ENCODE measurements around the gene MBP. TPM values are rescaled to one million over a fixed set of nuclear protein-coding genes. Genes with fewer than 3 reads are reported as not detected.

MBP gene
- total RNA-seq, 1 experiment from 2014 or later, result 88.8 TPM

DNA sequence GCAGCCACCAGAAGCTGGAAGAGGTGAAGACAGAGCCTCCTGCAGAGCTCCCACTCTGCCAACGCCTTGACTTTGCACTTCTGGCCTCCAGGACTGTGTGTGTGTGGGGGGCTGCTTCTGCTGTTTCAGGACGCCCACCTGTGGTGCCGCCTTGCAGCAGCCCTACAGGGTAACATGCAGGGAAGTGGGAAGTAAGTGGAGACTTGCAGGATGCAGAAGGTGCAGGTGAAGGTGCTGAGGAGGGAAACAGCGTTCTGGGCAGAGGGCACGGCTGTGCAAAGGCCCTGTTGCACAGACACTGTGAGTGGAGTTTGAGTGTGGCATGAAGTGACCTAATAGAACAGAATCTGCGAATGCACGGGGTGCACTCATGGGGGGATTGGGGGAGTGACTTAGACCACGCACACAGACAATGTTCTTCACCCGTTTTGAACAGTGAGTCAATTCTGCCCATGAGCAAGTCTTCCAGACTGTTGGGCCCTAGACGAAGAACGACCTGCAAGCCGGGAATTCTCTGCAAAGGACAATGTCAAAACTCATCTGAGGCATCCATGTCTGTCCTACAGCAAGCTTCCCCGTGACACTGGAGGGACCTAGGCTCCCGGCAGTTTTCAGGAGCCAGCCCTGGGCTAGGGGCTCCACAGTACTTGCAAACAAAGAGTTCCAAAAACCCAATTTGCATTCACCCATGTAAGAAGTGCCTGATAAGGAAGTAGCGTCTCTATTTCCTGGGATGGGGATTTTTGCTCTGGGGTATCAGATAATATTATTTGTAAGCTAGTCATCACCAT lies 19.0 kb downstream of the MBP start:
- H3K27me3 ChIP-seq (ENCODE audit: control insufficient read depth, insufficient read depth, low read length), result no peaks in the 10 kb centered on the region
- TF ChIP-seq, protein P1, sequence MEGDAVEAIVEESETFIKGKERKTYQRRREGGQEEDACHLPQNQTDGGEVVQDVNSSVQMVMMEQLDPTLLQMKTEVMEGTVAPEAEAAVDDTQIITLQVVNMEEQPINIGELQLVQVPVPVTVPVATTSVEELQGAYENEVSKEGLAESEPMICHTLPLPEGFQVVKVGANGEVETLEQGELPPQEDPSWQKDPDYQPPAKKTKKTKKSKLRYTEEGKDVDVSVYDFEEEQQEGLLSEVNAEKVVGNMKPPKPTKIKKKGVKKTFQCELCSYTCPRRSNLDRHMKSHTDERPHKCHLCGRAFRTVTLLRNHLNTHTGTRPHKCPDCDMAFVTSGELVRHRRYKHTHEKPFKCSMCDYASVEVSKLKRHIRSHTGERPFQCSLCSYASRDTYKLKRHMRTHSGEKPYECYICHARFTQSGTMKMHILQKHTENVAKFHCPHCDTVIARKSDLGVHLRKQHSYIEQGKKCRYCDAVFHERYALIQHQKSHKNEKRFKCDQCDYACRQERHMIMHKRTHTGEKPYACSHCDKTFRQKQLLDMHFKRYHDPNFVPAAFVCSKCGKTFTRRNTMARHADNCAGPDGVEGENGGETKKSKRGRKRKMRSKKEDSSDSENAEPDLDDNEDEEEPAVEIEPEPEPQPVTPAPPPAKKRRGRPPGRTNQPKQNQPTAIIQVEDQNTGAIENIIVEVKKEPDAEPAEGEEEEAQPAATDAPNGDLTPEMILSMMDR (IDR thresholded peaks at IDR 0.05), result no peak
- TF ChIP-seq TCF7L2 (IDR thresholded peaks at IDR 0.05; ENCODE audit: low read depth, low read length), result no peak
- TF ChIP-seq SIN3A (IDR thresholded peaks at IDR 0.05; ENCODE audit: borderline replicate concordance, insufficient read depth, low read depth, low read length), result no peak
- TF ChIP-seq POLR2AphosphoS5 (IDR thresholded peaks at IDR 0.05; ENCODE audit: low read depth, low read length), result no peak
- TF ChIP-seq, protein P2, sequence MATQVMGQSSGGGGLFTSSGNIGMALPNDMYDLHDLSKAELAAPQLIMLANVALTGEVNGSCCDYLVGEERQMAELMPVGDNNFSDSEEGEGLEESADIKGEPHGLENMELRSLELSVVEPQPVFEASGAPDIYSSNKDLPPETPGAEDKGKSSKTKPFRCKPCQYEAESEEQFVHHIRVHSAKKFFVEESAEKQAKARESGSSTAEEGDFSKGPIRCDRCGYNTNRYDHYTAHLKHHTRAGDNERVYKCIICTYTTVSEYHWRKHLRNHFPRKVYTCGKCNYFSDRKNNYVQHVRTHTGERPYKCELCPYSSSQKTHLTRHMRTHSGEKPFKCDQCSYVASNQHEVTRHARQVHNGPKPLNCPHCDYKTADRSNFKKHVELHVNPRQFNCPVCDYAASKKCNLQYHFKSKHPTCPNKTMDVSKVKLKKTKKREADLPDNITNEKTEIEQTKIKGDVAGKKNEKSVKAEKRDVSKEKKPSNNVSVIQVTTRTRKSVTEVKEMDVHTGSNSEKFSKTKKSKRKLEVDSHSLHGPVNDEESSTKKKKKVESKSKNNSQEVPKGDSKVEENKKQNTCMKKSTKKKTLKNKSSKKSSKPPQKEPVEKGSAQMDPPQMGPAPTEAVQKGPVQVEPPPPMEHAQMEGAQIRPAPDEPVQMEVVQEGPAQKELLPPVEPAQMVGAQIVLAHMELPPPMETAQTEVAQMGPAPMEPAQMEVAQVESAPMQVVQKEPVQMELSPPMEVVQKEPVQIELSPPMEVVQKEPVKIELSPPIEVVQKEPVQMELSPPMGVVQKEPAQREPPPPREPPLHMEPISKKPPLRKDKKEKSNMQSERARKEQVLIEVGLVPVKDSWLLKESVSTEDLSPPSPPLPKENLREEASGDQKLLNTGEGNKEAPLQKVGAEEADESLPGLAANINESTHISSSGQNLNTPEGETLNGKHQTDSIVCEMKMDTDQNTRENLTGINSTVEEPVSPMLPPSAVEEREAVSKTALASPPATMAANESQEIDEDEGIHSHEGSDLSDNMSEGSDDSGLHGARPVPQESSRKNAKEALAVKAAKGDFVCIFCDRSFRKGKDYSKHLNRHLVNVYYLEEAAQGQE (IDR thresholded peaks at IDR 0.05; ENCODE audit: insufficient read depth in 1 of 2, low read depth in 2 of 2, low read length in 1 of 2), result no peak
- H3K4me1 ChIP-seq (ENCODE audit: control insufficient read depth, insufficient read depth, low read length), result peaks cover 86% of the 10 kb centered on the region
- no peaks in the 10 kb centered on the region for H3K36me3 ChIP-seq (ENCODE audit: control insufficient read depth, insufficient read depth, low read length)
- in situ Hi-C loops (cut with HindIII; ENCODE audit: low pct_unique_long_range_greater_than_20kb, low sequenced_read_pairs) (no loop called here), intact Hi-C loops (cut with micrococcal nuclease; ENCODE audit: unreplicated experiment) (loop anchor here (5.0 kb wide), 1 partner anchor 99 kb away; no protein-coding TSS in a partner anchor)
- no peak overlapping the region for H3K4me3 ChIP-seq (ENCODE audit: low read depth in 2 of 2, low read length in 2 of 2)
- CTCF ChIA-PET, result interaction anchor here (0.6 to 0.9 kb wide), 2 partner anchors 98 to 301 kb away, joined by 4 read pairs; no protein-coding TSS in a partner anchor
- no peak for DNase-seq (ENCODE audit: low read depth, low spot score)
- peak overlapping the region; percentile 94 for H3K27ac ChIP-seq (ENCODE audit: low read length)
- H3K9me3 ChIP-seq (ENCODE audit: control insufficient read depth, insufficient read depth, low read depth, low read length), result no peaks in the 10 kb centered on the region
- no peak for ATAC-seq
- POLR2A ChIA-PET, result interaction anchor here (1.3 kb wide), 1 partner anchor 10 kb away, joined by 5 read pairs; no protein-coding TSS in a partner anchor
- BruUV-seq (replicated peaks), result no TSS peak

DNA sequence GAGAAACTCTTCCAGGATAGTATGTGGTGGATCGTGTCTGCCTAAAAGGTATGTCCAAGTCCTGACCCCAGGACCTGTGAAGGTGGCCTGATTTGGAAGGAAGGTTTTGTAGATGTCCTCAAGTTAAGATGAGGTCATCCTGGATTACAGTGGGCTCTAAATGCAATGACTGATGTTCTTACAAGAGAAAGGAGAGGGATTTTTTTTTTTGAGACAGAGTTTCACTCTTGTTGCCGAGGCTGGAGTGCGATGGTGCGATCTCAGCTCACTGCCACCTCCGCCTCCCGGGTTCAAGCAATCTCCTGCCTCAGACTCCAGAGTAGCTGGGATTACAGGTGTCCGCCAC lies 19.9 kb downstream of the MBP start:
- POLR2A ChIA-PET, result interaction anchor here (0.6 to 1.6 kb wide), 2 partner anchors 8 to 18 kb away, joined by 6 to 8 read pairs; no protein-coding TSS in a partner anchor
- in situ Hi-C loops (cut with HindIII; ENCODE audit: low pct_unique_long_range_greater_than_20kb, low sequenced_read_pairs) (no loop called here), intact Hi-C loops (cut with micrococcal nuclease; ENCODE audit: unreplicated experiment) (loop anchor here (5.0 kb wide), 1 partner anchor 100 kb away; no protein-coding TSS in a partner anchor)
- Histone ChIP-seq H3K9me3 (ENCODE audit: control insufficient read depth, insufficient read depth, low read depth, low read length) (no peaks in the 10 kb centered on the region), H3K4me1 (ENCODE audit: control insufficient read depth, insufficient read depth, low read length) (peaks cover 95% of the 10 kb centered on the region), H3K4me3 (ENCODE audit: low read depth in 2 of 2, low read length in 2 of 2) (no peak overlapping the region), H3K36me3 (ENCODE audit: control insufficient read depth, insufficient read depth, low read length) (no peaks in the 10 kb centered on the region), H3K27me3 (ENCODE audit: control insufficient read depth, insufficient read depth, low read length) (no peaks in the 10 kb centered on the region), H3K27ac (ENCODE audit: low read length) (peak overlapping the region; percentile 94)
- no TSS peak for BruUV-seq (replicated peaks)
- CTCF ChIA-PET, result no interaction called here
- DNase-seq (ENCODE audit: low read depth, low spot score) (no peak), ATAC-seq (no peak)
- TF ChIP-seq SIN3A (IDR thresholded peaks at IDR 0.05; ENCODE audit: borderline replicate concordance, insufficient read depth, low read depth, low read length), result no peak
- TF ChIP-seq, protein P1 (IDR thresholded peaks at IDR 0.05), result no peak
- TF ChIP-seq, protein P2 (IDR thresholded peaks at IDR 0.05; ENCODE audit: insufficient read depth in 1 of 2, low read depth in 2 of 2, low read length in 1 of 2), result no peak
